Ascending aorta (tissue), 2 donors: ENCODE measurements around the gene DCC. TPM values are rescaled to one million over a fixed set of nuclear protein-coding genes. Genes with fewer than 3 reads are reported as not detected.

ENCODE experiments used
- DNase-seq, 2 donors: peaks; one replicate each; pipeline ENCODE4 v3.0.0-alpha.2; 2019; ENCODE audit warnings: low spot score in 2 of 2
- H3K27ac ChIP-seq, 2 donors: fragments of 200-600 bp; sonication (generic); one replicate each; pipeline ENCODE4 v1.5.1; 2016 to 2017; ENCODE audit warnings: mild to moderate bottlenecking in 1 of 2
- H3K27me3 ChIP-seq: fragments of 200-600 bp; sonication (generic); one replicate; pipeline ENCODE4 v1.5.1; 2017
- H3K36me3 ChIP-seq, 2 donors: fragments of 200-600 bp; sonication (generic); one replicate each; pipeline ENCODE4 v1.5.1; 2016
- H3K4me1 ChIP-seq, 2 donors: fragments of 200-600 bp; sonication (generic); one replicate each; pipeline ENCODE4 v1.5.1; 2016 to 2017; ENCODE audit warnings: mild to moderate bottlenecking in 1 of 2
- H3K4me3 ChIP-seq, 2 donors: fragments of 200-600 bp; sonication (generic); one replicate each; pipeline ENCODE4 v1.5.1; 2016 to 2017; ENCODE audit warnings: mild to moderate bottlenecking in 1 of 2
- H3K9me3 ChIP-seq, 2 donors: fragments of 200-600 bp; sonication (generic); one replicate each; pipeline ENCODE4 v1.5.1; 2016
- intact Hi-C: fragments of 100-400 bp; cut with DNase I; formaldehyde crosslinking; loops from one replicate; pipeline ENCODE4 v1.15.1; 2023
- total RNA-seq: library from RNA; depleted of rRNA; stranded (reverse); fragments of >200 nt; gene quantifications from one replicate; pipeline ENCODE4 v1.1.0, GENCODE V29; 2016
- TF ChIP-seq, protein P1 (sequence below), 3 experiments: fragments of 200-600 bp in 2 of 3; fragments of 450-650 bp in 1 of 3; sonication (generic) in 2 of 3; IDR thresholded peaks; one replicate each; pipeline ENCODE4 v1.5.1; 2016 to 2019; ENCODE audit warnings: antibody characterized with exemption in 3 of 3, mild to moderate bottlenecking in 1 of 3, moderate library complexity in 1 of 3

Gene DCC
- total RNA-seq, 1 donor from 2014 or later = not detected

DNA sequence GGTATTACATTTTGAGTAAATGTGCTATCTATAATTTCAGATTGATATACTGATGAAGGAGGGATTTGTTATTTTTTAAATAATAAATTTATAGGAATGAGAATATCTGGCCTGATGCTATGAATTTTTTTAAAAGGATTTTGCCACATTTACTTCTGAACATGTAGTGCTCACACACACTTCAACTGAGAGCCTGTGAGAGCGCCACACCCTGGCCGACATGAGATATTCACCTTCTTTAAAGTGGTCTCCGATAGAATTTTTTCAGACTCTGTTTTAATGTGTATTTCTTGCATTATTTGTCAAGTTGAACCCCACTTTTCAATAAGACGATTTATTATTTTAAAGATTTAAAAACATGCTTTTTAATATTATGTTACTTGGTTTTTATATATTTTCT lies 813.3 kb downstream of the DCC start:
- H3K36me3 ChIP-seq = no peaks in the 10 kb centered on the region

DNA sequence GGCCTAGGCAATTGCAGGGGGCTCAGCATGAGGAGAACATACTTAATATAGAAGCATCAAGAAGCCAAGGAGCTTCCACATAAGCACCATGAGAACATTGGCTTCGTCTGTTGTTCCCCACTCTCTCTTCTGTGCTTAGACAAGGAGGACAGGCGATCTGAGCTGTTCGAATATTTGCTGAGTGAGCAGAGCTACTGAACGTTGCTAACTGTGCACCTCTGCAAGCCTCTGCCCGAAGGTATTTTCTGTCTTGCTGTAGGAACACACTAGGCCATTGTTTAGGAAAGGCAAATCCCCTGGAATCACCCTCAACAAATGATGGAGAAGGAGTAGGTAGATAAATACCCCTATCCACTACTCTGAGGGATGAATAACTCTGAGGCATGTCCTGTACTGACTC lies 813.8 kb downstream of the DCC start:
- H3K27me3 ChIP-seq = no peaks in the 10 kb centered on the region
- H3K4me1 ChIP-seq = no peaks in the 10 kb centered on the region
- no peaks in the 10 kb centered on the region for H3K36me3 ChIP-seq
- intact Hi-C loops = no loop called here
- no peak overlapping the region for H3K4me3 ChIP-seq
- no peak for DNase-seq
- H3K27ac ChIP-seq = no peak overlapping the region
- H3K9me3 ChIP-seq = no peaks in the 10 kb centered on the region
- TF ChIP-seq, protein P1, sequence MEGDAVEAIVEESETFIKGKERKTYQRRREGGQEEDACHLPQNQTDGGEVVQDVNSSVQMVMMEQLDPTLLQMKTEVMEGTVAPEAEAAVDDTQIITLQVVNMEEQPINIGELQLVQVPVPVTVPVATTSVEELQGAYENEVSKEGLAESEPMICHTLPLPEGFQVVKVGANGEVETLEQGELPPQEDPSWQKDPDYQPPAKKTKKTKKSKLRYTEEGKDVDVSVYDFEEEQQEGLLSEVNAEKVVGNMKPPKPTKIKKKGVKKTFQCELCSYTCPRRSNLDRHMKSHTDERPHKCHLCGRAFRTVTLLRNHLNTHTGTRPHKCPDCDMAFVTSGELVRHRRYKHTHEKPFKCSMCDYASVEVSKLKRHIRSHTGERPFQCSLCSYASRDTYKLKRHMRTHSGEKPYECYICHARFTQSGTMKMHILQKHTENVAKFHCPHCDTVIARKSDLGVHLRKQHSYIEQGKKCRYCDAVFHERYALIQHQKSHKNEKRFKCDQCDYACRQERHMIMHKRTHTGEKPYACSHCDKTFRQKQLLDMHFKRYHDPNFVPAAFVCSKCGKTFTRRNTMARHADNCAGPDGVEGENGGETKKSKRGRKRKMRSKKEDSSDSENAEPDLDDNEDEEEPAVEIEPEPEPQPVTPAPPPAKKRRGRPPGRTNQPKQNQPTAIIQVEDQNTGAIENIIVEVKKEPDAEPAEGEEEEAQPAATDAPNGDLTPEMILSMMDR (IDR thresholded peaks at IDR 0.05) = no peak

More for the DNA sequence above, 813.3 kb downstream of the DCC start:
- no peaks in the 10 kb centered on the region for H3K27me3 ChIP-seq
- intact Hi-C loops = no loop called here
- DNase-seq = no peak
- H3K4me1 ChIP-seq = no peaks in the 10 kb centered on the region
- no peak overlapping the region for H3K4me3 ChIP-seq
- H3K9me3 ChIP-seq = no peaks in the 10 kb centered on the region
- TF ChIP-seq, protein P1 (IDR thresholded peaks at IDR 0.05) = no peak
- H3K27ac ChIP-seq = no peak overlapping the region

DNA sequence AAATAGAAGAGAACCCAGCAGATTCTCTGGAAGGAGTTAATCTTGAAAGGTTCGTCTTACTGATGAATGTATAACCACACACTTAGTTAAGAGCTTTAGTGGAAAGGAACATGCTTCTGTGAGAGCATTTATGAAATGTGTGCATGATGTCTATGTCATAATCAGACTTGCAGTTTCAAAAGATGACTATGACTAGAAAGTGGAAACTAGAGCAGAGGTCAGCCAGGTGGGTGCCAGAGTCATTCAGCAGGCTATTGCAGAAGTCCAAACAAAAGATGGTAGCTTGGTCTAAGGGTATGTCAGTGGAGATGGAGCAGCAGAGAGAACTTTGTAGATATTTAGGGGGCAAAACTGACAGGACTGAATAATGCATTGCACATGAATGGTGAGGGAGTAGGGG lies 825.8 kb downstream of the DCC start:
- TF ChIP-seq, protein P1 (IDR thresholded peaks at IDR 0.05) = no peak
- no peaks in the 10 kb centered on the region for H3K4me1 ChIP-seq
- no peak overlapping the region for H3K27ac ChIP-seq
- H3K27me3 ChIP-seq = no peaks in the 10 kb centered on the region
- H3K4me3 ChIP-seq = no peak overlapping the region
- DNase-seq = no peak
- H3K36me3 ChIP-seq = no peaks in the 10 kb centered on the region
- H3K9me3 ChIP-seq = no peaks in the 10 kb centered on the region
- intact Hi-C loops = no loop called here

DNA sequence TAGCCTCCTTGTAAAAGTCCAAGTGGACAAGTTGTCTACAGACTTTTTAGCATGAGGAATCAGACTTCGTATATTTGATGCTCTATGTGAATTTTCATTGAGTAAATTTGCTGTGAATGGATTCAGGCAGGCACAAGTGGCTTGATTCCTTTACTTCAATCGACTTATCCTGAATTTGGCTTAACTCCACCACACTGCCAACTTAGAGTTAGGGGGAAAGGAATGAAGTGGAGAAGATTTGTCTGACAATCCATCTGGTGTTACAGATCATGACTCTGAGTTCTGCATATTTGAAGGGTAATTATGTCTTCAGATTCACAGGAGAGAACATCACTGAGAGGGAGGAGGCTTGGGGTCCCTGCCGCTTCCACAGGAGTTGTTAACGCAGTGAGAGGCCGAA lies 829.3 kb downstream of the DCC start:
- Histone ChIP-seq H3K36me3 (no peaks in the 10 kb centered on the region), H3K27me3 (no peaks in the 10 kb centered on the region), H3K9me3 (no peaks in the 10 kb centered on the region), H3K27ac (no peak overlapping the region), H3K4me3 (no peak overlapping the region), H3K4me1 (no peaks in the 10 kb centered on the region)
- no peak for DNase-seq
- intact Hi-C loops = no loop called here
- TF ChIP-seq, protein P1 (IDR thresholded peaks at IDR 0.05) = no peak

DNA sequence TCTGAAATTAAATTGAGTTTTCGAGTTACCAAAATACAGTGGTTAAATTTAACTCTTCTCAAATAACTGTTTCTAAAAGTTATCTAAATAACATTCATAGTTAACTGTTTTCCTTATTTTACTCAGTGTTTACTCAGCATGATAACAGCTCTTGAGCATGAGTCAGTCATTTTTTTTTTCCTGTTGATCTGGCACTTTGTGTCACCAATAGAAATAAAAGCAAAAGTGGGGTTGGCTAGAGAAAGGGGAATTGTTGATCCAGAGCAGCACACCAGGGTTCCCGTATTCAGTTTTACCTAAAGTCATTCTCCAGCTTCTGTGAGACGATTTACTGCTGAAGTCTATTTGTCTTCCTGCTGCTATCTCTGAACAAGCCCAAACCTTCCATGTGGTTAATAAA lies 851.6 kb downstream of the DCC start:
- Histone ChIP-seq H3K27ac (no peak overlapping the region), H3K36me3 (no peaks in the 10 kb centered on the region), H3K4me1 (no peaks in the 10 kb centered on the region), H3K9me3 (no peaks in the 10 kb centered on the region), H3K27me3 (no peaks in the 10 kb centered on the region), H3K4me3 (no peak overlapping the region)
- no peak for DNase-seq
- intact Hi-C loops = no loop called here
- TF ChIP-seq, protein P1 (IDR thresholded peaks at IDR 0.05) = no peak

DNA sequence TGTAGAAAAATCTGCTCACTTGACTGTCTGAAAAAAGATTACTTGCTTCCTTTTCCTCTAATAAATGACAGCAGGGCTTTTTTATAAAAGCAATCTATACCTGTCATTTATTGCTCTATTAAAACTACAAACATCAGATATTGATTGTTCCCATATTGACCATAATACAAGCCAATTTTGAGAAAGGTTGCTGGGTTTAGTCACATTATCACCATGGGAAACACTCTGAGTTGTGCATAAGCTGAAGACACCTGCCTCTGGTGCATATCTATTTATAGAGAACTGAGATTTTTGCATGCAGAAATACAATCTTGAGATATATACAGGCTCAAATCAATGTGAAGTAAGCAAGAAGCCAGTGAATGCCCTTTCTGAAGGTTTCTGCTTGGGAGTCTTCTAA lies 853.9 kb downstream of the DCC start:
- TF ChIP-seq, protein P1 (IDR thresholded peaks at IDR 0.05) = no peak
- H3K4me1 ChIP-seq = no peaks in the 10 kb centered on the region
- no peak overlapping the region for H3K4me3 ChIP-seq
- DNase-seq = no peak
- H3K36me3 ChIP-seq = no peaks in the 10 kb centered on the region
- no peak overlapping the region for H3K27ac ChIP-seq
- intact Hi-C loops = no loop called here
- H3K27me3 ChIP-seq = no peaks in the 10 kb centered on the region
- no peaks in the 10 kb centered on the region for H3K9me3 ChIP-seq
